WTC11 (cell line): ENCODE results near the gene CPNE7.

Source experiments
- ATF1 ChIP-seq: sonication (generic); formaldehyde crosslinking; IDR thresholded peaks from 2 replicates; pipeline ENCODE4 v1.8.1; 2023; ENCODE audit warnings: mild to moderate bottlenecking, moderate library complexity, missing genetic modification reagents
- CTCF ChIP-seq: fragments of 200-600 bp; IDR thresholded peaks from 2 replicates; pipeline ENCODE4 v1.8.0; 2022; ENCODE audit warnings: antibody characterized with exemption
- ESRRA ChIP-seq: sonication (generic); formaldehyde crosslinking; IDR thresholded peaks from 2 replicates; pipeline ENCODE4 v1.8.1; 2022; ENCODE audit warnings: mild to moderate bottlenecking, missing genetic modification reagents, borderline replicate concordance
- ETV6 ChIP-seq: sonication (generic); formaldehyde crosslinking; IDR thresholded peaks from 2 replicates; pipeline ENCODE4 v1.8.1; 2022; ENCODE audit warnings: mild to moderate bottlenecking, missing genetic modification reagents
- MYBL2 ChIP-seq: sonication (generic); formaldehyde crosslinking; IDR thresholded peaks from 2 replicates; pipeline ENCODE4 v1.8.1; 2023; ENCODE audit warnings: mild to moderate bottlenecking, moderate library complexity, missing genetic modification reagents
- TCF7 ChIP-seq: sonication (generic); formaldehyde crosslinking; IDR thresholded peaks from 2 replicates; pipeline ENCODE4 v1.8.0; 2022; ENCODE audit warnings: mild to moderate bottlenecking, low read depth, missing genetic modification reagents, moderate library complexity
- ZNF219 ChIP-seq: sonication (generic); formaldehyde crosslinking; IDR thresholded peaks from 2 replicates; pipeline ENCODE4 v1.8.0; 2023; ENCODE audit warnings: missing genetic modification reagents, mild to moderate bottlenecking, borderline replicate concordance
- TF ChIP-seq, protein P1 (sequence below): sonication (generic); formaldehyde crosslinking; IDR thresholded peaks from 2 replicates; pipeline ENCODE4 v1.8.0; 2022; ENCODE audit warnings: mild to moderate bottlenecking, missing genetic modification reagents
- TF ChIP-seq, protein P2 (sequence below): sonication (generic); formaldehyde crosslinking; IDR thresholded peaks from 2 replicates; pipeline ENCODE4 v1.8.1; 2023; ENCODE audit warnings: mild to moderate bottlenecking, missing genetic modification reagents
- TF ChIP-seq, protein P3 (sequence below): sonication (generic); formaldehyde crosslinking; IDR thresholded peaks from 2 replicates; pipeline ENCODE4 v1.8.1; 2022; ENCODE audit warnings: low read depth, missing genetic modification reagents, borderline replicate concordance

- TF ChIP-seq, protein P1, sequence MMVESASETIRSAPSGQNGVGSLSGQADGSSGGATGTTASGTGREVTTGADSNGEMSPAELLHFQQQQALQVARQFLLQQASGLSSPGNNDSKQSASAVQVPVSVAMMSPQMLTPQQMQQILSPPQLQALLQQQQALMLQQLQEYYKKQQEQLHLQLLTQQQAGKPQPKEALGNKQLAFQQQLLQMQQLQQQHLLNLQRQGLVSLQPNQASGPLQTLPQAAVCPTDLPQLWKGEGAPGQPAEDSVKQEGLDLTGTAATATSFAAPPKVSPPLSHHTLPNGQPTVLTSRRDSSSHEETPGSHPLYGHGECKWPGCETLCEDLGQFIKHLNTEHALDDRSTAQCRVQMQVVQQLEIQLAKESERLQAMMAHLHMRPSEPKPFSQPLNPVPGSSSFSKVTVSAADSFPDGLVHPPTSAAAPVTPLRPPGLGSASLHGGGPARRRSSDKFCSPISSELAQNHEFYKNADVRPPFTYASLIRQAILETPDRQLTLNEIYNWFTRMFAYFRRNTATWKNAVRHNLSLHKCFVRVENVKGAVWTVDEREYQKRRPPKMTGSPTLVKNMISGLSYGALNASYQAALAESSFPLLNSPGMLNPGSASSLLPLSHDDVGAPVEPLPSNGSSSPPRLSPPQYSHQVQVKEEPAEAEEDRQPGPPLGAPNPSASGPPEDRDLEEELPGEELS, result no peak
- TF ChIP-seq TCF7 (no peak), CTCF (no peak), ATF1 (CRISPR knock-in tag) (no peak), MYBL2 (no peak), ESRRA (CRISPR knock-in tag) (no peak), ZNF219 (CRISPR knock-in tag) (no peak), ETV6 (CRISPR knock-in tag) (no peak)
- TF ChIP-seq, protein P2, sequence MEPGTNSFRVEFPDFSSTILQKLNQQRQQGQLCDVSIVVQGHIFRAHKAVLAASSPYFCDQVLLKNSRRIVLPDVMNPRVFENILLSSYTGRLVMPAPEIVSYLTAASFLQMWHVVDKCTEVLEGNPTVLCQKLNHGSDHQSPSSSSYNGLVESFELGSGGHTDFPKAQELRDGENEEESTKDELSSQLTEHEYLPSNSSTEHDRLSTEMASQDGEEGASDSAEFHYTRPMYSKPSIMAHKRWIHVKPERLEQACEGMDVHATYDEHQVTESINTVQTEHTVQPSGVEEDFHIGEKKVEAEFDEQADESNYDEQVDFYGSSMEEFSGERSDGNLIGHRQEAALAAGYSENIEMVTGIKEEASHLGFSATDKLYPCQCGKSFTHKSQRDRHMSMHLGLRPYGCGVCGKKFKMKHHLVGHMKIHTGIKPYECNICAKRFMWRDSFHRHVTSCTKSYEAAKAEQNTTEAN, result no peak
- TF ChIP-seq, protein P3, sequence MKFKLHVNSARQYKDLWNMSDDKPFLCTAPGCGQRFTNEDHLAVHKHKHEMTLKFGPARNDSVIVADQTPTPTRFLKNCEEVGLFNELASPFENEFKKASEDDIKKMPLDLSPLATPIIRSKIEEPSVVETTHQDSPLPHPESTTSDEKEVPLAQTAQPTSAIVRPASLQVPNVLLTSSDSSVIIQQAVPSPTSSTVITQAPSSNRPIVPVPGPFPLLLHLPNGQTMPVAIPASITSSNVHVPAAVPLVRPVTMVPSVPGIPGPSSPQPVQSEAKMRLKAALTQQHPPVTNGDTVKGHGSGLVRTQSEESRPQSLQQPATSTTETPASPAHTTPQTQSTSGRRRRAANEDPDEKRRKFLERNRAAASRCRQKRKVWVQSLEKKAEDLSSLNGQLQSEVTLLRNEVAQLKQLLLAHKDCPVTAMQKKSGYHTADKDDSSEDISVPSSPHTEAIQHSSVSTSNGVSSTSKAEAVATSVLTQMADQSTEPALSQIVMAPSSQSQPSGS (CRISPR knock-in tag), result no peak
Observed at GRCh38 chr16:89545831-89546574, 29.6 kb upstream of the CPNE7 start.
